Uterus (tissue), 2 donors: ENCODE results near the gene TEX51.

Source experiments
- POLR2A ChIP-seq, 2 donors: fragments of 450-650 bp; IDR thresholded peaks; one replicate each; pipeline ENCODE4 v1.6.1; 2016; ENCODE audit warnings: antibody characterized with exemption in 2 of 2, mild to moderate bottlenecking in 1 of 2, moderate library complexity in 1 of 2
- TF ChIP-seq, protein P1 (sequence below), 4 experiments: fragments of 200-600 bp in 2 of 4; fragments of 450-650 bp in 2 of 4; sonication (generic) in 2 of 4; IDR thresholded peaks; one replicate each; pipeline ENCODE4 v1.5.1; 2016 to 2019; ENCODE audit warnings: antibody characterized with exemption in 4 of 4, mild to moderate bottlenecking in 2 of 4, moderate library complexity in 1 of 4

- TF ChIP-seq, protein P1, sequence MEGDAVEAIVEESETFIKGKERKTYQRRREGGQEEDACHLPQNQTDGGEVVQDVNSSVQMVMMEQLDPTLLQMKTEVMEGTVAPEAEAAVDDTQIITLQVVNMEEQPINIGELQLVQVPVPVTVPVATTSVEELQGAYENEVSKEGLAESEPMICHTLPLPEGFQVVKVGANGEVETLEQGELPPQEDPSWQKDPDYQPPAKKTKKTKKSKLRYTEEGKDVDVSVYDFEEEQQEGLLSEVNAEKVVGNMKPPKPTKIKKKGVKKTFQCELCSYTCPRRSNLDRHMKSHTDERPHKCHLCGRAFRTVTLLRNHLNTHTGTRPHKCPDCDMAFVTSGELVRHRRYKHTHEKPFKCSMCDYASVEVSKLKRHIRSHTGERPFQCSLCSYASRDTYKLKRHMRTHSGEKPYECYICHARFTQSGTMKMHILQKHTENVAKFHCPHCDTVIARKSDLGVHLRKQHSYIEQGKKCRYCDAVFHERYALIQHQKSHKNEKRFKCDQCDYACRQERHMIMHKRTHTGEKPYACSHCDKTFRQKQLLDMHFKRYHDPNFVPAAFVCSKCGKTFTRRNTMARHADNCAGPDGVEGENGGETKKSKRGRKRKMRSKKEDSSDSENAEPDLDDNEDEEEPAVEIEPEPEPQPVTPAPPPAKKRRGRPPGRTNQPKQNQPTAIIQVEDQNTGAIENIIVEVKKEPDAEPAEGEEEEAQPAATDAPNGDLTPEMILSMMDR (IDR thresholded peaks at IDR 0.05) = no peak
- no peak for TF ChIP-seq POLR2A (IDR thresholded peaks at IDR 0.05)
These were observed 40.3 kb upstream of the TEX51 start for GRCh38 chr2:126858436-126858835.
